T-helper 1 cell (primary cell): Measurements from ENCODE around the gene ACBD6.
A peak's percentile ranks its signal among the peaks of the same experiment; 100 is the strongest.
"Not testable (repeated sequence)": the region's sequence is repeated elsewhere in the genome, so short reads cannot be mapped to it uniquely, and the experiment has no call there.

ENCODE experiments used
- DNase-seq, 5 donors: peaks; one replicate each; pipeline ENCODE4 v3.0.0-alpha.2; 2012 to 2020

Gene ACBD6

GRCh38 chr1:180415236-180415848 lies 87.0 kb downstream of the ACBD6 start:
- no peak for DNase-seq

GRCh38 chr1:180412583-180412982 lies 89.8 kb downstream of the ACBD6 start:
- no peak for DNase-seq

- DNase-seq, result not testable (repeated sequence)
Measured at GRCh38 chr1:180408128-180408527, 94.2 kb downstream of the ACBD6 start.

- no peak for DNase-seq
Measured at GRCh38 chr1:180407051-180407450, 95.3 kb downstream of the ACBD6 start.

GRCh38 chr1:180402551-180402950 lies 99.8 kb downstream of the ACBD6 start:
- no peak for DNase-seq

- DNase-seq, result no peak
Measured at GRCh38 chr1:180402001-180402400, 100.4 kb downstream of the ACBD6 start.

GRCh38 chr1:180397175-180397574 lies 105.2 kb downstream of the ACBD6 start:
- DNase-seq, result no peak

GRCh38 chr1:180392427-180393145 lies 109.8 kb downstream of the ACBD6 start:
- no peak for DNase-seq

- DNase-seq, result no peak
Measured at GRCh38 chr1:180392020-180392419, 110.4 kb downstream of the ACBD6 start.

GRCh38 chr1:180387413-180387812 lies 115.0 kb downstream of the ACBD6 start:
- DNase-seq, result no peak

GRCh38 chr1:180386745-180387367 lies 115.5 kb downstream of the ACBD6 start:
- peak in 1 of 5 donors; percentile 3 for DNase-seq

- no peak for DNase-seq
Measured at GRCh38 chr1:180385144-180385543, 117.2 kb downstream of the ACBD6 start.

- DNase-seq, result no peak
Measured at GRCh38 chr1:180384286-180385005, 117.9 kb downstream of the ACBD6 start.

GRCh38 chr1:180382326-180383115 lies 119.9 kb downstream of the ACBD6 start:
- DNase-seq, result no peak

GRCh38 chr1:180381184-180381580 lies 121.2 kb downstream of the ACBD6 start:
- DNase-seq, result no peak

- DNase-seq, result no peak
Measured at GRCh38 chr1:180380259-180381183, 121.9 kb downstream of the ACBD6 start.

GRCh38 chr1:180376800-180377199 lies 125.6 kb downstream of the ACBD6 start:
- no peak for DNase-seq

GRCh38 chr1:180376253-180376652 lies 126.1 kb downstream of the ACBD6 start:
- DNase-seq, result no peak

- no peak for DNase-seq
Measured at GRCh38 chr1:180372728-180373127, 129.6 kb downstream of the ACBD6 start.

- no peak for DNase-seq
Measured at GRCh38 chr1:180370597-180370996, 131.8 kb downstream of the ACBD6 start.

- DNase-seq, result no peak
Measured at GRCh38 chr1:180370188-180370587, 132.2 kb downstream of the ACBD6 start.
